Lower lobe of right lung (tissue), 2 donors: Measurements from ENCODE around the gene DHRSX. TPM values are rescaled to one million over a fixed set of nuclear protein-coding genes. Genes with fewer than 3 reads are reported as not detected.

Experiments
- ATAC-seq, 2 donors: fragments of 200-7000 bp; cut with Tn5 transposase; one replicate each; pipeline ENCODE4 v1.9.1; 2020 to 2022; ENCODE audit warnings: mild to moderate bottlenecking in 2 of 2, moderate library complexity in 2 of 2
- DNase-seq: peaks from one replicate; pipeline ENCODE4 v3.0.0-alpha.2; 2020
- H3K27ac ChIP-seq: fragments of 200-600 bp; one replicate; pipeline ENCODE4 v1.8.0; 2022
- H3K27me3 ChIP-seq: fragments of 200-600 bp; one replicate; pipeline ENCODE4 v1.8.0; 2022; ENCODE audit warnings: low read depth
- H3K36me3 ChIP-seq: fragments of 200-600 bp; one replicate; pipeline ENCODE4 v1.8.0; 2022; ENCODE audit warnings: mild to moderate bottlenecking
- H3K4me1 ChIP-seq: fragments of 200-600 bp; one replicate; pipeline ENCODE4 v1.8.0; 2022
- H3K4me3 ChIP-seq: fragments of 200-600 bp; one replicate; pipeline ENCODE4 v1.8.0; 2022; ENCODE audit warnings: mild to moderate bottlenecking
- H3K9me3 ChIP-seq: fragments of 200-600 bp; one replicate; pipeline ENCODE4 v1.8.0; 2022
- intact Hi-C: fragments of 100-400 bp; cut with DNase I; formaldehyde crosslinking; loops from one replicate; pipeline ENCODE4 v1.11.0; 2022
- total RNA-seq: library from RNA; stranded (reverse); fragmentation: NEBNext Ultra II Directional; extraction: Animal tissue kit (Norgen Biotek cat#: 25700); gene quantifications from one replicate; pipeline ENCODE4 v1.2.1, GENCODE V29; 2021
- TF ChIP-seq, protein P1 (sequence below): fragments of 200-600 bp; IDR thresholded peaks from one replicate; pipeline ENCODE4 v1.8.0; 2022; ENCODE audit warnings: antibody characterized with exemption, mild to moderate bottlenecking
- donor health status: DM: no; HTN: yes; CAD: no; lungs with severe emphysema.

Gene DHRSX
- total RNA-seq, 1 donor from 2014 or later, result 31.9 TPM

DNA sequence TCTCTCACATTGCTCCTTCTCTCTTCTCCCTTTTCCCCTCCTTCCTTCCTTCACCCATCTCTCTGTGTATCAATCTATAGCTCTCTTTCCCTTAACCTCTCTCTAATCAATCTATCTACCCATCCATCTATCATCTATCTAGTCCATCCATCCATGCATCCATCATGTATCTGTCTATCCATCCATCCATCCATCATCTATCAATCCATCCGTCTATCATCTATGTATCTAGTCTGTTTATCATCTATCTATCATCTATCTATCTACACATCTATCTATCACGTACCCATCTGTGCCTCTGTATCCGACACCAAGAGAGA is 307.5 kb downstream of the DHRSX start:
- Histone ChIP-seq H3K4me3 (no peak overlapping the region), H3K27me3 (no peaks in the 10 kb centered on the region), H3K9me3 (peaks cover 4% of the 10 kb centered on the region), H3K36me3 (no peaks in the 10 kb centered on the region), H3K4me1 (no peaks in the 10 kb centered on the region), H3K27ac (no peak overlapping the region)
- intact Hi-C loops, result no loop called here
- ATAC-seq (no peak), DNase-seq (no peak)
- TF ChIP-seq, protein P1, sequence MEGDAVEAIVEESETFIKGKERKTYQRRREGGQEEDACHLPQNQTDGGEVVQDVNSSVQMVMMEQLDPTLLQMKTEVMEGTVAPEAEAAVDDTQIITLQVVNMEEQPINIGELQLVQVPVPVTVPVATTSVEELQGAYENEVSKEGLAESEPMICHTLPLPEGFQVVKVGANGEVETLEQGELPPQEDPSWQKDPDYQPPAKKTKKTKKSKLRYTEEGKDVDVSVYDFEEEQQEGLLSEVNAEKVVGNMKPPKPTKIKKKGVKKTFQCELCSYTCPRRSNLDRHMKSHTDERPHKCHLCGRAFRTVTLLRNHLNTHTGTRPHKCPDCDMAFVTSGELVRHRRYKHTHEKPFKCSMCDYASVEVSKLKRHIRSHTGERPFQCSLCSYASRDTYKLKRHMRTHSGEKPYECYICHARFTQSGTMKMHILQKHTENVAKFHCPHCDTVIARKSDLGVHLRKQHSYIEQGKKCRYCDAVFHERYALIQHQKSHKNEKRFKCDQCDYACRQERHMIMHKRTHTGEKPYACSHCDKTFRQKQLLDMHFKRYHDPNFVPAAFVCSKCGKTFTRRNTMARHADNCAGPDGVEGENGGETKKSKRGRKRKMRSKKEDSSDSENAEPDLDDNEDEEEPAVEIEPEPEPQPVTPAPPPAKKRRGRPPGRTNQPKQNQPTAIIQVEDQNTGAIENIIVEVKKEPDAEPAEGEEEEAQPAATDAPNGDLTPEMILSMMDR, result no peak

DNA sequence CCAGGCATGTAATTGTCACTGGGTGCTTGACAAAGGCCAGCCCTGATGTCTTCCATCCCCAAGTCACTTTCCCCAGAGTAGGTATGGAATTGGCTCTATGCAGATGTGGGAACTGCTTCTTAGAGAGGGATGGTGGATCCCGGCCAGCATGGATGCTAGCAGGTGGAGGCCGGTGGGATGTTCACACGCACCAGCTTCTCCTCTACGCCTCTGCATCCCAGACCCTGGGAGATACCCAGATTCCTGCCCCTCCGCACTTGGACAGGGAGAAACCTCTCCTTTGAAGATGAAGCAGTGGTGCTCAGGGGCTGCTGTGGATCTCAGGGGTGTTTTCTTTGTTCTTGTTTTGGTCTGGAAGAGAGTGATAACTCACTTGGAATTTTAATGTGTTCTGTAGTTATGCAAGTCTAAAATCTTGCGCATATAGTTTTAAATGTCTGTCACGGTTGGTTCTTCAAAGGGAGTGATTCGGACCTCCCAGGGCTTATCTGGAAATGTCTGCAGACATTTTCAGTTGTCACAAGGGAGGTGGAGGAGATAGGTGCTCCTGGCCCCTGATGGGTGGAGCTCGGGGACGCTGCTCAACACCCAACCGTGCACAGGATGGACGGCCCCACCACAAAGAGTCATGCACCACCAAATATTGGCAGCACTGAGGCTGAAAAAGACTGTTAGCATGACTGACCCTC is 308.0 kb downstream of the DHRSX start:
- intact Hi-C loops, result no loop called here
- ATAC-seq, result no peak
- no peaks in the 10 kb centered on the region for H3K4me1 ChIP-seq
- H3K9me3 ChIP-seq, result peaks cover 4% of the 10 kb centered on the region
- no peak overlapping the region for H3K27ac ChIP-seq
- H3K27me3 ChIP-seq, result no peaks in the 10 kb centered on the region
- TF ChIP-seq, protein P1, result no peak
- H3K36me3 ChIP-seq, result no peaks in the 10 kb centered on the region
- H3K4me3 ChIP-seq, result no peak overlapping the region
- DNase-seq, result no peak

DNA sequence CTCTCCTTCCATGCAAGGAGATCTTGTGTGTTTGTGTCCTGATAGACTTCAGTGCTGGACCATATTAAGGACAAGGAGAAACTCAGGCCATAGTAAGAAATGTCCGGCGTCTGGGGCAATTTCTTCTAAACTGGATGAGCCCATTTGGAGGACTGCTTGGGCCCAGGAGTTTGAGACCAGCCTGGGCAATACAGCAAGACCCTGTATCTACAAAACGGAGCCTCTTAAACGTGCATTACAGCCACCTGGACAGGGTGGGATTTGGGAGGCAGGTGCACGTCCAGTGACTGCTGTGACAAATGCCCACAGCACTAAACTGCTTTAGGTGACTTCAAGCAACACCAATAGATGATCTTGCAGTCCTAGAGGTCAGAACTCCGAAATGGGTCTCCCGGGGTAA is 311.9 kb downstream of the DHRSX start:
- Histone ChIP-seq H3K9me3 (peaks cover 7% of the 10 kb centered on the region), H3K36me3 (no peaks in the 10 kb centered on the region), H3K4me3 (no peak overlapping the region), H3K4me1 (no peaks in the 10 kb centered on the region), H3K27me3 (no peaks in the 10 kb centered on the region), H3K27ac (no peak overlapping the region)
- DNase-seq (no peak), ATAC-seq (no peak)
- intact Hi-C loops, result no loop called here
- TF ChIP-seq, protein P1, result no peak

DNA sequence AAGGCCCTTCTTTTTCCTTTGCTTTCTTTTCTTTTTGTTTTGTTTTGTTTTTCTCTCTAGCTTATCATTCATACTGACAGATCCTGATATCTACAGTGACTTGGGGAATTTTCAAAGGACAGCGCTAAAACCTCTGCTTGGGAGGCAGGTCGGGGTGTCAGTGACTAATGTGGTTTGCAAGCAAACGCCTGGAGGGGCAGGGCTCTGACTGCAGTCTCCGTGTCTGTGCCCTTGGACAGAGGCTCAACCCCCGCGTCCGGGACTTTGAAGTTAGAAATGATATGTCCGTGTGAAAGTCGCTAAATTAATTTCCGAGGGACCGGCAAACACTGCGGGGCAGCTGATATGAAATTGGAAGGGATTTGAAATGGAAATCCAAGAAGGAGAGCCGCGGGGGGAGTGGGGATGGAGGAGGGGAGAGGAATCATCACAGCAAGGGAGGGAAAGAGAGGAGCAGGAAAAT is 312.4 kb downstream of the DHRSX start:
- Histone ChIP-seq H3K36me3 (no peaks in the 10 kb centered on the region), H3K4me3 (no peak overlapping the region), H3K27me3 (no peaks in the 10 kb centered on the region), H3K9me3 (peaks cover 7% of the 10 kb centered on the region), H3K4me1 (no peaks in the 10 kb centered on the region), H3K27ac (no peak overlapping the region)
- intact Hi-C loops, result no loop called here
- TF ChIP-seq, protein P1, result no peak
- no peak for ATAC-seq
- no peak for DNase-seq

DNA sequence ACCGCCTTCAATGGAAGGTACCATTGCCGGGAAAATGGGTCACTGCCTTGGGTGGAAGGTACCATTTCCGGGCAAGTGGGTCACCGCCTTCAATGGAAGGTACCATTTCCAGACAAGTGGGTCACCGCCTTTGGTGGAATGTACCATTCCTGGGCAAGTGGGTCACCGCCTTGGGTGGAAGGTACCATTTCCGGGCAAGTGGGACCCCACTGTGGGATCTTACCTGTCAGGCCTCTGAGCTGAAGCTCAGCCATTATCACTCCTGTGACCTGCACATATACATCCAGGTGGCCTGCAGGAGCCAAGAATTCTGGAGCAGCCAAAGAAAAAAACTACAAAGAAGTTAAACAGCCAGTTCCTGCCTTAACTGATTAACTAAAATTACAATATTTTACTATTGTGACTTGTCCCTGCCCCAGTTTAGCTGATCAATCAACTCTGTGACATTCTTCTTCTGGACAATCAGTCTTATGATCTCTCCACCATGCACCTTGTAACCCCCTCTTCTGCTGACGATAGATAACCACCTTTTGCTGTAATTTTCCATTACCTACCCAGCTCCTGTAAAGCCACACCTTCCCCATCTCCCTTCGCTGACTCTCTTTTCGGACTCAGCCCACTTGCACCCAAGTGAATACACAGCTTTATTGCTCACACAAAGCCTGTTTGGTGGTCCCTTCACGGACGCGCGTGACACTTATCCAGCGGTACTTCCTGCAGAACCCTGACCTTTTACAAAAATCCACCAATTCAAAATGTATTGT is 313.2 kb downstream of the DHRSX start:
- Histone ChIP-seq H3K4me1 (no peaks in the 10 kb centered on the region), H3K27ac (no peak overlapping the region), H3K4me3 (no peak overlapping the region), H3K36me3 (no peaks in the 10 kb centered on the region), H3K27me3 (no peaks in the 10 kb centered on the region), H3K9me3 (peaks cover 7% of the 10 kb centered on the region)
- intact Hi-C loops, result no loop called here
- ATAC-seq (no peak), DNase-seq (no peak)
- TF ChIP-seq, protein P1, result no peak
